ENCODE measurements around the gene METTL25B. TPM values are rescaled to one million over a fixed set of nuclear protein-coding genes. Genes with fewer than 3 reads are reported as not detected.

METTL25B gene
- total and polyA plus RNA-seq, 2 donors (not counting 1 experiment from before 2014, with no cell fraction given) = 78.3 to 81.1 TPM

DNA sequence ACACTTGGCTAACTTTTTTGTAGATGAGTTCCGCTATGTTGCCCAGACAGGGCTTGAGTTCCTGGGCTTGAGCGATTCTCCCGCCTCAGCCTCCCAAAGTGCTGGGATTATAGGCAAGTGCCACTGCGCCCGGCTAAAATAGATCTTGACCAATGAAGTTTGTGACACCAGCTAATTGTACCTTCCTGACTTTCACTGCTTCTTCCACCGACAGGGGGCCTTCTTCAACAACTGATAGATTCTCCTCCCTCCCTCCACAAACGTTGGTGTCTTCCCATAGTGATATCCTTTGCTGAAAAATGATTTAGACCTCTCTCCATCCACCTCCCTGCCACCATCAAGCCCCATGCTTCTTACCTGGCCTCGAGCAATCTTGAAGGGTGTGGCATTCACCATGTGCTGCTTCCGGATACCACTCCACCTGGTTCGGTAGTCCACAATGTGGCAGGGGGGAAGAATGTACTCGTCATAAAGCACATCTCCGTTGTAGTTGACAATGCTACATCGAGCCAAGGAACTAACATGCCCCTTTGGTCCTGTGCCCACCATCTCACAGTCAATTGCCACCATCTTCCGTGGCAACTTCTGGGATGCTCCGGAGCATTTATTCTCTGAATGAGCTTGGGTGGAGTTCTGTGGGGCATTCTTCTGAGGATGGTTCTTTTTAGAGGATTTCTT, 1.6 kb upstream of the METTL25B start:
- H3K36me3 ChIP-seq (replicated peaks in 1 of 2; ENCODE audit: control extremely low read depth in 1 of 2, control insufficient read depth in 1 of 2, extremely low read depth in 1 of 2, insufficient read depth in 2 of 2, low read length in 1 of 2) = peaks cover 0 to 39% of the 10 kb centered on the region in 2 experiments
- intact Hi-C loops (cut with micrococcal nuclease) = loop anchor here (5.0 kb wide), 1 partner anchor 224 kb away; the partner anchor contains the start of gene MEF2D
- no peaks in the 10 kb centered on the region for H3K9me3 Mint-ChIP-seq (ENCODE audit: insufficient read depth)
- H3K27ac ChIP-seq (ENCODE audit: low read length in 2 of 2) = no peak overlapping the region
- H3K79me2 ChIP-seq (ENCODE audit: control insufficient read depth, insufficient read depth, low read length) = peaks cover 56% of the 10 kb centered on the region
- peak overlapping the region; percentile 81 for H3K4me2 ChIP-seq (replicated peaks; ENCODE audit: low read depth, low read length, poor library complexity, severe bottlenecking)
- no peak overlapping the region for H2AFZ ChIP-seq (ENCODE audit: insufficient read depth, low read depth, low read length, poor library complexity, severe bottlenecking)
- ATAC-seq (ENCODE audit: low read depth) = no peak
- H3K27me3 ChIP-seq (replicated peaks in 1 of 4; ENCODE audit: control extremely low read depth in 1 of 4, control insufficient read depth in 3 of 4, insufficient read depth in 4 of 4, low read length in 3 of 4) = no peaks in the 10 kb centered on the region
- H4K20me1 ChIP-seq (ENCODE audit: control insufficient read depth, insufficient read depth, low read length, poor library complexity, severe bottlenecking) = peaks cover 58% of the 10 kb centered on the region
- POLR2A ChIA-PET = interaction anchor here (0.7 to 2.6 kb wide), 3 partner anchors 12 to 26 kb away, joined by 3 to 29 read pairs (median 3); partner anchors contain the start of gene HDGF
- DNase-seq = peak; percentile 59
- no peaks in the 10 kb centered on the region for H3K27me3 Mint-ChIP-seq
- H3K27ac Mint-ChIP-seq = no peak overlapping the region
- no peak overlapping the region for H3K4me3 Mint-ChIP-seq
- no peak for TF ChIP-seq EZH2 (IDR thresholded peaks at IDR 0.05; ENCODE audit: borderline replicate concordance, insufficient read depth, low read depth, low read length, poor library complexity, severe bottlenecking)
- TF ChIP-seq, protein P1, sequence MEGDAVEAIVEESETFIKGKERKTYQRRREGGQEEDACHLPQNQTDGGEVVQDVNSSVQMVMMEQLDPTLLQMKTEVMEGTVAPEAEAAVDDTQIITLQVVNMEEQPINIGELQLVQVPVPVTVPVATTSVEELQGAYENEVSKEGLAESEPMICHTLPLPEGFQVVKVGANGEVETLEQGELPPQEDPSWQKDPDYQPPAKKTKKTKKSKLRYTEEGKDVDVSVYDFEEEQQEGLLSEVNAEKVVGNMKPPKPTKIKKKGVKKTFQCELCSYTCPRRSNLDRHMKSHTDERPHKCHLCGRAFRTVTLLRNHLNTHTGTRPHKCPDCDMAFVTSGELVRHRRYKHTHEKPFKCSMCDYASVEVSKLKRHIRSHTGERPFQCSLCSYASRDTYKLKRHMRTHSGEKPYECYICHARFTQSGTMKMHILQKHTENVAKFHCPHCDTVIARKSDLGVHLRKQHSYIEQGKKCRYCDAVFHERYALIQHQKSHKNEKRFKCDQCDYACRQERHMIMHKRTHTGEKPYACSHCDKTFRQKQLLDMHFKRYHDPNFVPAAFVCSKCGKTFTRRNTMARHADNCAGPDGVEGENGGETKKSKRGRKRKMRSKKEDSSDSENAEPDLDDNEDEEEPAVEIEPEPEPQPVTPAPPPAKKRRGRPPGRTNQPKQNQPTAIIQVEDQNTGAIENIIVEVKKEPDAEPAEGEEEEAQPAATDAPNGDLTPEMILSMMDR (IDR thresholded peaks at IDR 0.05) = no peak
- CTCF ChIA-PET = interaction anchor here (0.7 to 9.5 kb wide), 42 partner anchors 8 to 341 kb away, joined by 3 to 245 read pairs (median 6); partner anchors contain the start of genes CRABP2, HAPLN2, HDGF and INSRR
- peak overlapping the region; percentile 97 for H3K9ac ChIP-seq (ENCODE audit: low read length)
- H3K4me3 ChIP-seq (ENCODE audit: control extremely low read depth in 1 of 5, extremely low read depth in 1 of 5, insufficient read depth in 1 of 5, low read depth in 2 of 5, low read length in 4 of 5) = peak overlapping the region in 4 of 5 experiments; percentile 28 to 98 (median 60)
- peaks cover 40 to 48% of the 10 kb centered on the region in 2 donors for H3K4me1 ChIP-seq (ENCODE audit: control insufficient read depth in 2 of 2, insufficient read depth in 2 of 2, low read length in 2 of 2)
- WGBS (ENCODE audit: insufficient coverage) = 55% methylated on average over 8 of the region's 15 CpGs
- H3K4me1 Mint-ChIP-seq = peaks cover 26% of the 10 kb centered on the region
- no peaks in the 10 kb centered on the region for H3K9me3 ChIP-seq (ENCODE audit: control extremely low read depth in 1 of 3, control insufficient read depth in 2 of 3, insufficient read depth in 1 of 3, low read length in 2 of 3)

DNA sequence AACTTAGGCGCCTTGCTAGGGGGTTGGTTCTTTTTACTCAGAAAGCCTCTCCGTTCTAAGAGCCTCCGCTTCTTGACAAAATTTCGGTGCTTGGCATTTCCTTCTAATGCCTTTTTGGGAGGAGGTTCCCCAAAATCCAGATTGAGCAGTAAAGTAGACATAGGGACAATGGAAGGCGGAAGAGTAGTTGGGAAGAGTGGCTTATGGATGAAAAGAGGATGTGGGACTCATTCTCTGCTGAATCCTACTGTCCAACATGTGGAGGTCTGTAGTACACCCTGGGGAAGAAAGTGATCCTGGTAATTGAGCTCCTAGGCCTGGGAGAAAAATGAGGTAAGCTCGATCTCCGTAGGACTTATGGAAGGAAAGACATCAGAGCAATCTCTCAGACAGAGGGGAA, 777 bp upstream of the METTL25B start:
- Mint-ChIP-seq H3K27ac (peak overlapping the region; percentile 98), H3K4me1 (peaks cover 26% of the 10 kb centered on the region), H3K4me3 (no peak overlapping the region), H3K9me3 (ENCODE audit: insufficient read depth) (no peaks in the 10 kb centered on the region), H3K27me3 (no peaks in the 10 kb centered on the region)
- TF ChIP-seq, protein P1 (IDR thresholded peaks at IDR 0.05) = no peak
- TF ChIP-seq EZH2 (IDR thresholded peaks at IDR 0.05; ENCODE audit: borderline replicate concordance, insufficient read depth, low read depth, low read length, poor library complexity, severe bottlenecking) = no peak
- H3K79me2 ChIP-seq (ENCODE audit: control insufficient read depth, insufficient read depth, low read length) = peaks cover 56% of the 10 kb centered on the region
- H3K36me3 ChIP-seq (replicated peaks in 1 of 2; ENCODE audit: control extremely low read depth in 1 of 2, control insufficient read depth in 1 of 2, extremely low read depth in 1 of 2, insufficient read depth in 2 of 2, low read length in 1 of 2) = peaks cover 0 to 40% of the 10 kb centered on the region in 2 experiments
- 39% methylated on average over 4 of the region's 7 CpGs for WGBS (ENCODE audit: insufficient coverage)
- DNase-seq (no peak), ATAC-seq (ENCODE audit: low read depth) (no peak)
- peak overlapping the region; percentile 77 to 96 for H3K27ac ChIP-seq (ENCODE audit: low read length in 2 of 2)
- CTCF ChIA-PET = interaction anchor here (0.9 to 9.5 kb wide), 14 partner anchors 11 to 133 kb away, joined by 3 to 245 read pairs (median 6); partner anchors contain the start of genes CRABP2, HDGF, INSRR and MRPL24
- peak overlapping the region; percentile 81 for H3K4me2 ChIP-seq (replicated peaks; ENCODE audit: low read depth, low read length, poor library complexity, severe bottlenecking)
- no peaks in the 10 kb centered on the region for H3K9me3 ChIP-seq (ENCODE audit: control extremely low read depth in 1 of 3, control insufficient read depth in 2 of 3, insufficient read depth in 1 of 3, low read length in 2 of 3)
- H3K9ac ChIP-seq (ENCODE audit: low read length) = peak overlapping the region; percentile 97
- POLR2A ChIA-PET = interaction anchor here (1.4 to 2.6 kb wide), 4 partner anchors 24 to 134 kb away, joined by 4 to 29 read pairs (median 6); partner anchors contain the start of genes HDGF and NTRK1
- H3K4me3 ChIP-seq (ENCODE audit: control extremely low read depth in 1 of 5, extremely low read depth in 1 of 5, insufficient read depth in 1 of 5, low read depth in 2 of 5, low read length in 4 of 5) = peak overlapping the region; percentile 78 to 98 (median 95)
- no peaks in the 10 kb centered on the region for H3K27me3 ChIP-seq (replicated peaks in 1 of 4; ENCODE audit: control extremely low read depth in 1 of 4, control insufficient read depth in 3 of 4, insufficient read depth in 4 of 4, low read length in 3 of 4)
- intact Hi-C loops (cut with micrococcal nuclease) = loop anchor here (5.0 kb wide), 1 partner anchor 225 kb away; the partner anchor contains the start of gene MEF2D
- peak overlapping the region; percentile 85 for H2AFZ ChIP-seq (ENCODE audit: insufficient read depth, low read depth, low read length, poor library complexity, severe bottlenecking)
- peaks cover 40 to 48% of the 10 kb centered on the region in 2 donors for H3K4me1 ChIP-seq (ENCODE audit: control insufficient read depth in 2 of 2, insufficient read depth in 2 of 2, low read length in 2 of 2)
- H4K20me1 ChIP-seq (ENCODE audit: control insufficient read depth, insufficient read depth, low read length, poor library complexity, severe bottlenecking) = peaks cover 51% of the 10 kb centered on the region

All from B cell (primary cell).